ENCODE data around the gene LDB2. TPM values are rescaled to one million over a fixed set of nuclear protein-coding genes. Genes with fewer than 3 reads are reported as not detected.
A peak's percentile ranks its signal among the peaks of the same experiment; 100 is the strongest.
"Not testable (repeated sequence)": the region's sequence is repeated elsewhere in the genome, so short reads cannot be mapped to it uniquely, and the experiment has no call there.

The LDB2 gene
- total RNA-seq, 3 donors from 2014 or later, result 34.5 to 68.8 (median 36.5) TPM

- TF ChIP-seq POLR2AphosphoS5 (IDR thresholded peaks at IDR 0.05) (no peak), POLR2A (IDR thresholded peaks at IDR 0.05) (no peak)
- TF ChIP-seq, protein P1, sequence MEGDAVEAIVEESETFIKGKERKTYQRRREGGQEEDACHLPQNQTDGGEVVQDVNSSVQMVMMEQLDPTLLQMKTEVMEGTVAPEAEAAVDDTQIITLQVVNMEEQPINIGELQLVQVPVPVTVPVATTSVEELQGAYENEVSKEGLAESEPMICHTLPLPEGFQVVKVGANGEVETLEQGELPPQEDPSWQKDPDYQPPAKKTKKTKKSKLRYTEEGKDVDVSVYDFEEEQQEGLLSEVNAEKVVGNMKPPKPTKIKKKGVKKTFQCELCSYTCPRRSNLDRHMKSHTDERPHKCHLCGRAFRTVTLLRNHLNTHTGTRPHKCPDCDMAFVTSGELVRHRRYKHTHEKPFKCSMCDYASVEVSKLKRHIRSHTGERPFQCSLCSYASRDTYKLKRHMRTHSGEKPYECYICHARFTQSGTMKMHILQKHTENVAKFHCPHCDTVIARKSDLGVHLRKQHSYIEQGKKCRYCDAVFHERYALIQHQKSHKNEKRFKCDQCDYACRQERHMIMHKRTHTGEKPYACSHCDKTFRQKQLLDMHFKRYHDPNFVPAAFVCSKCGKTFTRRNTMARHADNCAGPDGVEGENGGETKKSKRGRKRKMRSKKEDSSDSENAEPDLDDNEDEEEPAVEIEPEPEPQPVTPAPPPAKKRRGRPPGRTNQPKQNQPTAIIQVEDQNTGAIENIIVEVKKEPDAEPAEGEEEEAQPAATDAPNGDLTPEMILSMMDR (IDR thresholded peaks at IDR 0.05), result no peak
- H3K36me3 ChIP-seq, result no peaks in the 10 kb centered on the region
- no peak overlapping the region for H3K27ac ChIP-seq
- no peaks in the 10 kb centered on the region for H3K9me3 ChIP-seq
- H3K4me1 ChIP-seq, result no peaks in the 10 kb centered on the region
- DNase-seq (ENCODE audit: low spot score in 2 of 2), result no peak
- no peak overlapping the region for H3K4me3 ChIP-seq
- intact Hi-C loops (cut with DNase I; ENCODE audit: low total_unique reads), result no loop called here
- H3K27me3 ChIP-seq, result no peaks in the 10 kb centered on the region
Measured at GRCh38 chr4:16926214-16926613, 27.8 kb upstream of the LDB2 start.

- H3K27me3 ChIP-seq; H3K36me3 ChIP-seq; H3K9me3 ChIP-seq; H3K27ac ChIP-seq; H3K4me1 ChIP-seq; intact Hi-C loops (cut with DNase I; ENCODE audit: low total_unique reads); DNase-seq (ENCODE audit: low spot score in 2 of 2); H3K4me3 ChIP-seq: not testable (repeated sequence)
Measured at GRCh38 chr4:16918716-16919115, 20.3 kb upstream of the LDB2 start.

- no peak overlapping the region for H3K27ac ChIP-seq
- no peaks in the 10 kb centered on the region for H3K36me3 ChIP-seq
- no peak for DNase-seq (ENCODE audit: low spot score in 2 of 2)
- no peaks in the 10 kb centered on the region for H3K4me1 ChIP-seq
- H3K4me3 ChIP-seq, result no peak overlapping the region
- no peak for TF ChIP-seq POLR2A (IDR thresholded peaks at IDR 0.05)
- TF ChIP-seq, protein P1 (IDR thresholded peaks at IDR 0.05), result peak in 2 of 3 donors; percentile 27 to 51
- no peaks in the 10 kb centered on the region for H3K9me3 ChIP-seq
- intact Hi-C loops (cut with DNase I; ENCODE audit: low total_unique reads), result no loop called here
- H3K27me3 ChIP-seq, result no peaks in the 10 kb centered on the region
Measured at GRCh38 chr4:16916719-16917337, 18.4 kb upstream of the LDB2 start.

DNA sequence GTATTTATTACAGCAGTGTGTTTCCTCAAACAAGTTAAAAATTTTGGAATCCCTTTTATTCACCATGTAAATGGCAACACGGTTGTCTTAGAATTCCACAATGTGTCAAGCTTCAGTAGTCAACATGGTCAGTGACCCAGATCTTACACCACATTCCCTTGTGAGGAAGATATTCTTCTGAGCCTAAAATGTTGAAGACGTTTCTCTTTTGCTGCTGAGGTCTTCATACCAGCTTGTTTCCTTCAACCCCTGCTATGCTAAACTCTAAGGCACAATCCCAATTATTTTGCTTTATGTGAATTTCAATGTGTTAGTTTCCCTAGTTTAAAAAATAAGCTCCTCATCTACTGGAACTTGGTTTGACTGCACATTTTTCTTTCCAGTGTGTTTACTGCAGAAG is 17.6 kb upstream of the LDB2 start:
- H3K27ac ChIP-seq, result no peak overlapping the region
- no peak overlapping the region for H3K4me3 ChIP-seq
- no peak for TF ChIP-seq POLR2A (IDR thresholded peaks at IDR 0.05)
- intact Hi-C loops (cut with DNase I; ENCODE audit: low total_unique reads), result no loop called here
- DNase-seq (ENCODE audit: low spot score in 2 of 2), result no peak
- H3K4me1 ChIP-seq, result no peaks in the 10 kb centered on the region
- H3K36me3 ChIP-seq, result no peaks in the 10 kb centered on the region
- H3K9me3 ChIP-seq, result no peaks in the 10 kb centered on the region
- H3K27me3 ChIP-seq, result no peaks in the 10 kb centered on the region

DNA sequence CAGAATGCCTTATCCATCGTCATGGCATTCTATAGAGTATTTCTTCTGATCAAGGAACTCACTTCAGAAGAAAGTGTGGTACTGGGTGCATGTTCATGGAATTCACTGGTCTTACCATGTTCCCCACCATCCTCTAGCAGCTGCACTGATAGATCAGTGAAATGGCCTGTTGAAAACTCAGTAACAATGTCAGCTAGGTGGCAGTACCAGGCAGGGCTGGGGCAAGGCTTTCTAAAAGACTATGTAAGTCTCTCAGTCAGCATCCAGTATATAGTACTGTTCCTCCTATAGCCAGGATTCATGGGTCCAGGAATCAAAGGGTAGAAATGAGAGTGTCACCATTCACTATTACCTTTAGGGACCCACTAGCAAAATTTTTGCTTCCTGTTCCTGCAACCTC is 15.8 kb upstream of the LDB2 start:
- H3K4me1 ChIP-seq, result no peaks in the 10 kb centered on the region
- no peak for DNase-seq (ENCODE audit: low spot score in 2 of 2)
- TF ChIP-seq POLR2A (IDR thresholded peaks at IDR 0.05), result no peak
- TF ChIP-seq, protein P1 (IDR thresholded peaks at IDR 0.05), result no peak
- TF ChIP-seq POLR2AphosphoS5 (IDR thresholded peaks at IDR 0.05), result no peak
- H3K9me3 ChIP-seq, result no peaks in the 10 kb centered on the region
- no peaks in the 10 kb centered on the region for H3K36me3 ChIP-seq
- intact Hi-C loops (cut with DNase I; ENCODE audit: low total_unique reads), result no loop called here
- H3K27me3 ChIP-seq, result no peaks in the 10 kb centered on the region
- H3K4me3 ChIP-seq, result no peak overlapping the region
- no peak overlapping the region for H3K27ac ChIP-seq

DNA sequence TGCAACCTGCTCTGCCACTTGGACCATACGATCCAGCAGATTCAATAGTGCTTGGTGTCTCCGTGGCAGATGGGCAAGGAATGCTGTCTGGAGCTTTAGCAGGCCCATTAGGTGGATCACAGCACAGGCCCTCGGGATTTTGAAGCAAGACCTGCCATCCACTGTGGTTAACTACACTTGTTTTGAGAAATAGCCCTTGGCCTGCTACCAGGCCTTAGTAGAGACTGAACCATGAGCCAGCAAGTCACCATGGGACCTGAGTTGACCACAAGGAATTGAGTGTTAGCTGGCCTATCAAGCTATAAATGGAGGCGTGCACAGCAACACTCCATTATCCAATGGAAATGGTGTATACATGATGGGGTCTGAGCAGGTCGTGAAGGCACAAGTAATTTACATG is 14.5 kb upstream of the LDB2 start:
- intact Hi-C loops (cut with DNase I; ENCODE audit: low total_unique reads), result no loop called here
- H3K4me3 ChIP-seq, result no peak overlapping the region
- no peak overlapping the region for H3K27ac ChIP-seq
- no peak for DNase-seq (ENCODE audit: low spot score in 2 of 2)
- no peaks in the 10 kb centered on the region for H3K27me3 ChIP-seq
- H3K36me3 ChIP-seq, result no peaks in the 10 kb centered on the region
- no peak for TF ChIP-seq POLR2AphosphoS5 (IDR thresholded peaks at IDR 0.05)
- TF ChIP-seq POLR2A (IDR thresholded peaks at IDR 0.05), result no peak
- TF ChIP-seq, protein P1 (IDR thresholded peaks at IDR 0.05), result no peak
- no peaks in the 10 kb centered on the region for H3K9me3 ChIP-seq
- H3K4me1 ChIP-seq, result no peaks in the 10 kb centered on the region

Data from breast epithelium (tissue), 4 donors.